ENCODE measurements around the gene PFDN4.

Gene PFDN4

DNA sequence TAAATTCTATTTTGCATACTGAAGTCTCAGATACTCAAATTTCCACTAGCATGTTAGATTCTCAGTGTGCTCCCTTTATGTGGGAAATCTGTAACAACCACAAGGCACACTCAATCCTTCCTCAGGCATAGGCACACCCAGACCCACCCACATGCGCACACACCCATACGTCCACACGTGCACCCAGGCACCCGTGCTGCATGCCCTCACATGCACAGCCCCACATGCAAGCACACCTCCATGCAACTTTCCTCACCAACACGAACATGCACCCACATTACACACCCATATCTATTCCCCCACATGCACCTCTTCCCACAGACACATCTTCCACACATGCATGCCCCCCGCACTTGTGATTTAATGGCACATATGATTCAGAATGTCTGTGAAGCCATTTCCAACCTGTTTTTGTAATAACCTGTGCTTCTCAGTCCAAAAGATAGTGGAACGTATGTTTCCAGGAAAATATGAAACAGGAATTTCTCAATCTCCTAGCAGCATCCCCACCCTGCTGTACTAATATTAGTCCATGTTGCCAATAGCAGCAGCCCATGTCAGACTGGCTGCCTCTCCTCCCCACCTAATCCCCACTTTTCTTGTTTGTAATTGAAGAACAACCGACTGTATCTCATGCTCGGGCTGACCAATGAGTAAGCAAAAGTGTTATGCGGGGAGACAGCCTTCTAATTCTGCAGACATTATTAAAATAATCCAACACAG lies 22.8 kb upstream of the PFDN4 start:
- DNase-seq (ENCODE audit: low read depth), result no peak
- TF ChIP-seq, protein P1, sequence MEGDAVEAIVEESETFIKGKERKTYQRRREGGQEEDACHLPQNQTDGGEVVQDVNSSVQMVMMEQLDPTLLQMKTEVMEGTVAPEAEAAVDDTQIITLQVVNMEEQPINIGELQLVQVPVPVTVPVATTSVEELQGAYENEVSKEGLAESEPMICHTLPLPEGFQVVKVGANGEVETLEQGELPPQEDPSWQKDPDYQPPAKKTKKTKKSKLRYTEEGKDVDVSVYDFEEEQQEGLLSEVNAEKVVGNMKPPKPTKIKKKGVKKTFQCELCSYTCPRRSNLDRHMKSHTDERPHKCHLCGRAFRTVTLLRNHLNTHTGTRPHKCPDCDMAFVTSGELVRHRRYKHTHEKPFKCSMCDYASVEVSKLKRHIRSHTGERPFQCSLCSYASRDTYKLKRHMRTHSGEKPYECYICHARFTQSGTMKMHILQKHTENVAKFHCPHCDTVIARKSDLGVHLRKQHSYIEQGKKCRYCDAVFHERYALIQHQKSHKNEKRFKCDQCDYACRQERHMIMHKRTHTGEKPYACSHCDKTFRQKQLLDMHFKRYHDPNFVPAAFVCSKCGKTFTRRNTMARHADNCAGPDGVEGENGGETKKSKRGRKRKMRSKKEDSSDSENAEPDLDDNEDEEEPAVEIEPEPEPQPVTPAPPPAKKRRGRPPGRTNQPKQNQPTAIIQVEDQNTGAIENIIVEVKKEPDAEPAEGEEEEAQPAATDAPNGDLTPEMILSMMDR (IDR thresholded peaks at IDR 0.05; ENCODE audit: insufficient read depth, low read depth, low read length, missing control alignments), result no peak
- no peak overlapping the region for H3K4me3 ChIP-seq (ENCODE audit: low read depth, low read length)

DNA sequence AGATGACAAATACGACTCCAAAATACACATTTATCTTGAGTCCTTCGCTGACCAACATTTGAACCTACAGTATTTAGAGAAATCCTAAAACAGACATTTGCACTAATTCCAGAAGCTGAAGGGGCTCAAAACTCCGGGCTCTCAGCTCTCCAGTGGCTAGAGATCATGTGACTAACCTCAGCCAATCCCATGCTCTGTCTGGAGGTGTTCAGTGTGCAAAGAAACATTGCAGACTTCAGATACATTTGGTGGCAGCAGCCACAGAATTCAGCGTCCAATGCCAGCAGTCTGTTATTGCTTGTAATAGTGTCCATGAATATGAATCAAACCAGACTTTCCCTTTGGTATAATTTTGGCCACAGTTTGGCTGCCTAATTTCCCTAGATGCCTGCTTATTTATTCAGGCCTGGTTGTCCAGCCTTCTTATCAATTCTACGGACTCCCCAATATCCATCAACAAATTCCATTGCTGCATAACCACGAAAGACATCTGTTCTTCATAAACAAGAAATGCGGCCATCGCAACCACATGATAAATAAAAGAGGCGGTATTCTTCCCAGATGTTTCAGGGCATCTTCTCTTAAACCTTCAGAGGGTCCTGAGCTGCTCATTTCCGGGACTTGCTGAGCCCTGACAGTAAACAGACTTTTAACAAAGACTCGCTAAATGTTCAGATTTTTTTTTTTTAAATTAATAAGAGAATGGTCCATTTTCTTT lies 19.6 kb upstream of the PFDN4 start:
- TF ChIP-seq, protein P1 (IDR thresholded peaks at IDR 0.05; ENCODE audit: insufficient read depth, low read depth, low read length, missing control alignments), result no peak
- no peak overlapping the region for H3K4me3 ChIP-seq (ENCODE audit: low read depth, low read length)
- no peak for DNase-seq (ENCODE audit: low read depth)

DNA sequence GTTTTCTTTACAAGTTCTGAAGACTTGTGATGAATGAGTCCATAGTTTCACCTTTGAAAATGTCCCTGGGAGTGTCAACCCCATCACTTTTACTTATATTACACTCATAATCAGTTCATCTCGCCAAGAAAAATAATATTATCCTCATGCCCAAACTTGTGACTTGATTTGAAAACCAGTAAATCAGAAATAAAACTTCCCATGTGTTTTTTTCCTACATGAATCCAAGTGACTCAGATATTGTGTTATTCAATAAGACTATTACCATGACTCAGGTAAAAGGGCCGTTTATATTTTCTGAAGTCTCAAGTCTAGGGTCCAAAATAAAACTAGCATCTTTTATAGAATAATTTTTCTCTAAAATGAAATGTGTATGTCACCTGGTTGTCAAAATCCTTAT lies 18.3 kb upstream of the PFDN4 start:
- no peak for DNase-seq (ENCODE audit: low read depth)
- TF ChIP-seq, protein P1 (IDR thresholded peaks at IDR 0.05; ENCODE audit: insufficient read depth, low read depth, low read length, missing control alignments), result no peak
- no peak overlapping the region for H3K4me3 ChIP-seq (ENCODE audit: low read depth, low read length)

DNA sequence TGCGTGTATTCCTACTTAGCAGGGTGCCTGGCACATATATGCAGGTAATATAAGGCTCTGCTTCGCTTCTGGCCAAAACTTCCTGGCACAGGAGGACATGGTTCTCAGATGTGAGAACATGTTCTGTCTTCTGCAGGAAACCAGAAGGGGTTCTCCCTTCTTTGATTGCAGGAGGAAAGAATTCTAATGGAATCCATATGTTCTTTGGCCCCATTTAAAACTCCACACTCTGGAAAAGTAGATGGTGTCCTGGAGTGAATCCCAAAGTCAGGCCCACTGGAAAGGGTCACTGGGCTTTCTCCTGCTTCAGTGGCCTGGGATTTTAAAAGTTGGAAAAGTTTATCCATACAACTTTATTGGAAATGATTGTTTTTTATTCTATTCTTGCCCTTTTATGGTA lies 17.7 kb upstream of the PFDN4 start:
- DNase-seq (ENCODE audit: low read depth), result no peak
- H3K4me3 ChIP-seq (ENCODE audit: low read depth, low read length), result no peak overlapping the region
- TF ChIP-seq, protein P1 (IDR thresholded peaks at IDR 0.05; ENCODE audit: insufficient read depth, low read depth, low read length, missing control alignments), result no peak

DNA sequence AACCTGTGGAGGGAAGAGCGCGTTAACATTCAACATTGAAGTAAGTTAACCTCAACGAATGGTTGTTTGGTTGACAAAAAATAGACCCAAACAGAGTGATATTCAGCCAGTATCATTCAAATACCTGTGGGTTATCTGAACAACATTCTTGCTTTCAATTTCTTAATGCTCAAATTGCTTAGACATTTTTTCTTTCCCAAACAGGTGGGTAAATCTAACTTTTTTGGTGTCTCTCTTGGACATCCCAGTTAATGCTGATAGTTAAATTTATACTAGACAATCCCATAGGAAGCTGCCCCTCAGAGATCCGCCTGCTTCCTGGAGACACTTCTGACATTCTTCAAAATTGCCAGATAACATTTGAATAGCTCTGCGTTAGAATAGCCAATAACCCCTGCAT lies 14.1 kb upstream of the PFDN4 start:
- TF ChIP-seq, protein P1 (IDR thresholded peaks at IDR 0.05; ENCODE audit: insufficient read depth, low read depth, low read length, missing control alignments), result no peak
- DNase-seq (ENCODE audit: low read depth), result no peak
- H3K4me3 ChIP-seq (ENCODE audit: low read depth, low read length), result no peak overlapping the region

DNA sequence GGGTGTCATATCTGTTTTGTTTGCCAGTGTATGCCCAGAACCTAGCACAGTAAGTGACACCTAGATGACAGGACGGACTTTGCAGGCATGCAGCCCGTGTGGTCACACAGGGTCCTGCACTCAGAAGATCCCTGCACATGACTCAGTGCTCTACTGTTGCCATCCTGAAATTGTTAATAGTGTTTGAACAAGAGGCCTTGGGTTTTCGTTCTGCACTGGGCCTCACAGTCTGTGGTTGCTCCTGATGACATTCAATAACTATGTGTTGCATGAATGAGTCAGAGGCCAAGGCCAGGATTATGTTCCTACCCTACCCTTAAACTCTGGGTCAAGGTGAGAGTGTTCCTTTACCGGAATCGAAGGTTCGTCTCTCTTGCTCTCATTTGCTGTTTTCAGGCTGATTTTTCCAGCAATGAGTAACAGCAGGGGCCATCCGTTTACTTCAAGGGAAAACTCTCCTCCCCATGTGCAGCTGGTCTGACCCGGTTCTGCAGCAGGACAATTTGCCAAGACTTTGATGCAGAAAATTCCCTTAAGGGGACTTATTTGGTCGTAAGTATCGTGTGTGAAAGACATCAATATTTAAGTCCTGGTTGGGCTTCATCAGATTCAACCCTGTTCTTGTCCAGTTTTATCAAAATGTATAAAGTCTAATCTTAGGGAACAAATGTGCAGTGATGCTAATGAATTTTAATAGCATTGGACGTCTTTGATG lies 13.0 kb upstream of the PFDN4 start:
- H3K4me3 ChIP-seq (ENCODE audit: low read depth, low read length), result no peak overlapping the region
- DNase-seq (ENCODE audit: low read depth), result peak; percentile 57
- TF ChIP-seq, protein P1 (IDR thresholded peaks at IDR 0.05; ENCODE audit: insufficient read depth, low read depth, low read length, missing control alignments), result peak; percentile 26

All from GM12865 (cell line).